Thyroid gland (tissue), 4 donors: ENCODE results near the gene UBC.
A peak's percentile ranks its signal among the peaks of the same experiment; 100 is the strongest.

Source experiments
- POLR2A ChIP-seq, 2 donors: fragments of 450-650 bp; IDR thresholded peaks; one replicate each; pipeline ENCODE4 v1.6.1; 2017; ENCODE audit warnings: antibody characterized with exemption in 2 of 2, mild to moderate bottlenecking in 2 of 2, moderate library complexity in 1 of 2
- TF ChIP-seq, protein P1 (sequence below), 6 experiments: fragments of 200-600 bp in 3 of 6; fragments of 450-650 bp in 3 of 6; sonication (generic) in 3 of 6; IDR thresholded peaks; one replicate each; pipeline ENCODE4 v1.5.1; 2016 to 2019; ENCODE audit warnings: antibody characterized with exemption in 6 of 6, mild to moderate bottlenecking in 2 of 6, inconsistent platforms in 1 of 6, moderate library complexity in 1 of 6

DNA sequence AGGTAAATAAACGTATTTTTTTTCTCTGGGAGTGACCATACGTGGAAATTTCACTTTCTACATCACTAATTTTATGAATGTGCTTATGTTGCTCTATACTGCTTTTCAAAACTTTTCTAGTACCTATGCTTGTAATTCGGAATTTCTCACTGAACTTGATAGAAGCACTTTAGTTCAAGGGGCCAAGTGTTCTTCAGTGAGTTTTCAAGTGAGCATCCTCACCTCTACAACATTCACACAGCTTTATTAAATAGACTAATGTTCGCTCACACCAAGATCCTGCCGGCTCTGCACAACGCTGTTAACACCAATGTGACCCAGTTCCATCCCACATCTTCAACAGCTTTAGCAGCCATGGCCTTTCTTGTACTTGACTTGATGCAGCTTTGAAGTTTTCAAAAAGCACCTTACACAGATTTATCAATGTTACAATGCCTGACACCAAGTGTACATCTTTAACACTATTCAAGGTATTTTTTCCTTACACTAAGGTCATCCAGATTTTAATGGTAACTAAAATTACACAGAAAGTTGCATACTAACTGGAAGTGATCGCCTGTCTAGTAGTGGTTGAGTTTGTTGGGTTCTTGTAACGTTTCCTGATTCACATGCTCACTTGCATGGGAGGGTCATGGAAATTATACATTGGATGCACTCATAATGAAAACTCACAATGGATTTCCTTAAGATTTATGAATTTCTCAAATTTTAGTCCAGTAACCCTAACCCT is 4.5 kb downstream of the UBC start:
- TF ChIP-seq, protein P1, sequence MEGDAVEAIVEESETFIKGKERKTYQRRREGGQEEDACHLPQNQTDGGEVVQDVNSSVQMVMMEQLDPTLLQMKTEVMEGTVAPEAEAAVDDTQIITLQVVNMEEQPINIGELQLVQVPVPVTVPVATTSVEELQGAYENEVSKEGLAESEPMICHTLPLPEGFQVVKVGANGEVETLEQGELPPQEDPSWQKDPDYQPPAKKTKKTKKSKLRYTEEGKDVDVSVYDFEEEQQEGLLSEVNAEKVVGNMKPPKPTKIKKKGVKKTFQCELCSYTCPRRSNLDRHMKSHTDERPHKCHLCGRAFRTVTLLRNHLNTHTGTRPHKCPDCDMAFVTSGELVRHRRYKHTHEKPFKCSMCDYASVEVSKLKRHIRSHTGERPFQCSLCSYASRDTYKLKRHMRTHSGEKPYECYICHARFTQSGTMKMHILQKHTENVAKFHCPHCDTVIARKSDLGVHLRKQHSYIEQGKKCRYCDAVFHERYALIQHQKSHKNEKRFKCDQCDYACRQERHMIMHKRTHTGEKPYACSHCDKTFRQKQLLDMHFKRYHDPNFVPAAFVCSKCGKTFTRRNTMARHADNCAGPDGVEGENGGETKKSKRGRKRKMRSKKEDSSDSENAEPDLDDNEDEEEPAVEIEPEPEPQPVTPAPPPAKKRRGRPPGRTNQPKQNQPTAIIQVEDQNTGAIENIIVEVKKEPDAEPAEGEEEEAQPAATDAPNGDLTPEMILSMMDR (IDR thresholded peaks at IDR 0.05), result no peak
- peak in 1 of 2 donors; percentile 5 for TF ChIP-seq POLR2A (IDR thresholded peaks at IDR 0.05)
